RWPE2 (cell line): ENCODE data around the gene C13orf46.

ENCODE experiments used
- ATAC-seq: fragments of 200-7000 bp; cut with Tn5 transposase; 3 replicates; pipeline ENCODE4 v1.9.1; 2021; ENCODE audit warnings: low read depth
- DNase-seq: peaks from one replicate; pipeline ENCODE4 v3.0.0-alpha.2; 2020; ENCODE audit warnings: low spot score
- H3K27ac ChIP-seq: fragments of 450-650 bp; 2 replicates; pipeline ENCODE4 v1.5.1; 2017; ENCODE audit warnings: mild to moderate bottlenecking; ENCODE audit not compliant: poor library complexity, severe bottlenecking
- H3K27me3 ChIP-seq: fragments of 250-450 bp; sonication (Bioruptor Pico); 2 replicates; pipeline ENCODE4 v1.5.1; 2021; ENCODE audit warnings: mild to moderate bottlenecking, moderate library complexity; ENCODE audit not compliant: insufficient read depth, poor library complexity, severe bottlenecking
- H3K36me3 ChIP-seq: fragments of 250-450 bp; sonication (Bioruptor Pico); 2 replicates; pipeline ENCODE4 v1.5.1; 2020; ENCODE audit warnings: low read depth, mild to moderate bottlenecking, moderate library complexity
- H3K4me1 ChIP-seq: fragments of 250-450 bp; sonication (Bioruptor Pico); 2 replicates; pipeline ENCODE4 v1.5.1; 2021; ENCODE audit warnings: mild to moderate bottlenecking, moderate library complexity; ENCODE audit not compliant: insufficient read depth, poor library complexity, severe bottlenecking
- H3K4me3 ChIP-seq: fragments of 250-450 bp; sonication (Bioruptor Pico); 2 replicates; pipeline ENCODE4 v1.5.1; 2021; ENCODE audit warnings: mild to moderate bottlenecking, moderate library complexity; ENCODE audit not compliant: severe bottlenecking
- H3K9me3 ChIP-seq: fragments of 250-450 bp; sonication (Bioruptor Pico); 2 replicates; pipeline ENCODE4 v1.5.1; 2021; ENCODE audit warnings: mild to moderate bottlenecking, moderate library complexity; ENCODE audit not compliant: severe bottlenecking
- TF ChIP-seq, protein P1 (sequence below): fragments of 450-650 bp; IDR thresholded peaks from one replicate; pipeline ENCODE4 v1.5.1; 2017; ENCODE audit warnings: mild to moderate bottlenecking, moderate library complexity; ENCODE audit not compliant: poor library complexity, severe bottlenecking

C13orf46 gene

DNA sequence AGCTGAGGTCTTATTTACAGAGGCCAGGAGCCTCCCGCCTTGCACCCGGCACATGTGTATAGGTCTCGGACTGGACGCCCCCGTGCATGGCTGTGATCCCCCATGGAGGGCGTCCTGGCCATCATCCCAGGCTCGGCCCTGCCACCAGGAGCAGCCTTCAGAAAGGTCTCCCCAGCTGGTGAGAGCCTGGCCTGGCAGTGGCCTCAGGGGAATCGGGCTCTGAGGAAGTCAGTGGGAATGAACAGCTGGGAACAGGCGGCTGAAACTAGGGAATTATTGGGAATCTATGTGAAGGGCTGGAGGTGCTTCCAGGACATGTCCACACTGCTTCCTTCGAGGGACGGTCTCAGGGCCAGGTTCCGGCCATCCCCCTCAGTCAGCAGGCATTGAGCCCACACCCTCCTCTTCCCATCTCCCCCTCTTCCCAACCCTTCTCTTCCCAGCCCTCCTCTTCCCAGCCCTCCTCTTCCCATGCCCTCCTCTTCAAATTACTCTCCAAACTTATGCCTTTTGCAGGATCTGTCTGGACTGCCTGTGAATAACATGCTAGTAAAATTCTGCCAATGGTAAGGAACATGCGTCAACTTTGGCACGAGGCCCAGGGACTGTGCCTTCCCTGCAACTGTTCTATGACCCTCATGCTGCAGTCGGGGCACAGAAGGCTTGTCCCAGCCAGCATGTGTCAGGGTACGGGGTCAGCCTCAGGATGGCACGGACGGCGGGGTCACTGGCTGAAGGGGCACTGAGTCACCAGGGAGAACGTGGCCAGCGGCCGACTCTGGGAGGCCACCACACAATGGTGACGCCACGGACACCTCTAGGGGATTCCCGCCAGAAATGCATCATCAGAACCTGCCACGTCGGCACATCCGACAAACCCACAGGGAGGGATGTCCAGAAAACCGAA is 24.2 kb upstream of the C13orf46 start:
- H3K27ac ChIP-seq = no peak overlapping the region
- ATAC-seq = no peak

DNA sequence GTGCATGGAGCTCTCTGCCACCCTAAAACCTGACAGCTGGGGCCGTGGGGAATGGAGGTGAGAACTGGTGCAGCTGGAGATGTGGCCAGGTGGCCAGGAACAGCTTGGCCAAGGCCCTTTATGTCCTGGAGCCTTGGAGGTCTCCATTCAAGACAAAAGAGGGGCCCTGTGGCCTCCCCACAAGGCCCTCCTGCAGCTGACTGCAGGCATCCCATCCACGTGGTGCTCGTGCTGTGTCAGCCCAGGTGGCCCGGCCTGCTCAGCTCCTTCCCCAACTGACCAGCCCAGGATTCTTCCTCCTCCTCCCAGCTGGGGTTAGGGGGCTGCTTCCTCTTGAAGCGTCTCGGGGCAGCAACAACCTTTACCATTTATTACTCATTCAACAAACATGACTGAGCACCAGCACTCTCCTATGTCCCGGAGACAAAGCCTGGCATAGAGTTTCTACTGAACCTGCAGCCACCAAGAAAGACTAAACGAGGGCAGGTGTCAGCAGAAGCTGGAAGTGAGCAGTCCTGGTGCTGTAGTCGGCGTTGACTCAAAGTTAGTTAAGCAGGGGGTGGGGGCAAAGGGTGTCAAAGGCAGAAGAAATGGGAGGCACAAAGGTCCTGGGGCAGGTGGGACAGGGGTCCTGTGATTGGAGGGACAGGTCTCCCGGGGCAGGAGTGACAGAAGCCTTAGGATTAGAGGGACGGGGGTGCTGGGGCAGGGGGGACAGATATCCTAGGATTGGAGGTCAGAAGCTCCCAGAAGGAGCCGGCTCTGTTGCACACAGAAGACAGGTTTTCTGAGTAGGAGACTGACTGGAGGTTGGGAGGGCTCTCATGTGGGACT is 23.3 kb upstream of the C13orf46 start:
- no peaks in the 10 kb centered on the region for H3K27me3 ChIP-seq
- TF ChIP-seq, protein P1, sequence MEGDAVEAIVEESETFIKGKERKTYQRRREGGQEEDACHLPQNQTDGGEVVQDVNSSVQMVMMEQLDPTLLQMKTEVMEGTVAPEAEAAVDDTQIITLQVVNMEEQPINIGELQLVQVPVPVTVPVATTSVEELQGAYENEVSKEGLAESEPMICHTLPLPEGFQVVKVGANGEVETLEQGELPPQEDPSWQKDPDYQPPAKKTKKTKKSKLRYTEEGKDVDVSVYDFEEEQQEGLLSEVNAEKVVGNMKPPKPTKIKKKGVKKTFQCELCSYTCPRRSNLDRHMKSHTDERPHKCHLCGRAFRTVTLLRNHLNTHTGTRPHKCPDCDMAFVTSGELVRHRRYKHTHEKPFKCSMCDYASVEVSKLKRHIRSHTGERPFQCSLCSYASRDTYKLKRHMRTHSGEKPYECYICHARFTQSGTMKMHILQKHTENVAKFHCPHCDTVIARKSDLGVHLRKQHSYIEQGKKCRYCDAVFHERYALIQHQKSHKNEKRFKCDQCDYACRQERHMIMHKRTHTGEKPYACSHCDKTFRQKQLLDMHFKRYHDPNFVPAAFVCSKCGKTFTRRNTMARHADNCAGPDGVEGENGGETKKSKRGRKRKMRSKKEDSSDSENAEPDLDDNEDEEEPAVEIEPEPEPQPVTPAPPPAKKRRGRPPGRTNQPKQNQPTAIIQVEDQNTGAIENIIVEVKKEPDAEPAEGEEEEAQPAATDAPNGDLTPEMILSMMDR = no peak
- no peak overlapping the region for H3K4me3 ChIP-seq
- H3K27ac ChIP-seq = no peak overlapping the region
- DNase-seq = peak; percentile 21
- peaks cover 9% of the 10 kb centered on the region for H3K36me3 ChIP-seq
- H3K9me3 ChIP-seq = no peaks in the 10 kb centered on the region
- no peaks in the 10 kb centered on the region for H3K4me1 ChIP-seq
- no peak for ATAC-seq

More for the DNA sequence above, 24.2 kb upstream of the C13orf46 start:
- H3K4me3 ChIP-seq = no peak overlapping the region
- H3K36me3 ChIP-seq = peaks cover 6% of the 10 kb centered on the region; the same call in 1 of the 2 replicates
- DNase-seq = peak; percentile 52
- TF ChIP-seq, protein P1 = no peak
- no peaks in the 10 kb centered on the region for H3K4me1 ChIP-seq
- no peaks in the 10 kb centered on the region for H3K9me3 ChIP-seq
- H3K27me3 ChIP-seq = no peaks in the 10 kb centered on the region

DNA sequence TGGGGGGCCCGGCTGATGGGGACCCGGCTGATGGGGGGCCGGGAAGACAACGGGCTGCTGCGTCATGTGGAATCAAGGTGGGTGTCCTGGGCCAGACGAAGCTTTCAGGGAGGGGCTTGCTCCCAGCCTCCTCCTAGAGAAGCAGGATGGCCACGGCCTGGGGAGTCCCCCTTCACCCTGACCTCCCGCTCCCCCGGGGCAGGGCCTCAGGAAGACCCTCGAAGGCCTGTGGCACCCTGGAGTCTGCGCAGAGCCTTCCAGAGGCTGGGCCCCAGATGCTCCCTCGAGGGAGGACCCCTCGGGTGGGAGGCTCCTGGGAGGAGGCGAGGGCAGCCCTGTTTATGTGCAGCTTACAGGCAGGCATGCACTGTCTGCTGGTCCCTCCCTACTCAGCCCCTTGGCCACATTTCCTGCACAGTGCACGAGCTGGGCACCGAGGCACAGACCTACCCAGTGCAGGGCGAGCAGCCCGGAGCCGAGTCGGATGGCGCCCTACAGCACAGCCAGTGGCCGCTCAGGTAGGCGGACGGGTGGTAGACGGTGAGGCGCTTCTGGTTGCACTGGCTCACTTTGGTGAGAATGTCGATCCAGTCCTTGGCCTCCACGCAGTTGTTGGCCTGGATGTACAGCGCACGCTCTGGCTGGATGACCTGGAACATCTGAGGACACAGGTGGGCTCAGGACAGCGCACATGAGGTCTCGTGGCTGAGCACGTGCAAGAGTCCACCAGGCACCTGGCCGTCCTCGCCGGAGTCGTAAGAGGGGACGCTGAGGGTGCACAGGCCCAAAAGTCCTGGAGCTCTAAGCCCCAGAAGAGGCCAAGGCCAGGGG is 22.4 kb upstream of the C13orf46 start:
- Histone ChIP-seq H3K36me3 (peaks cover 17% of the 10 kb centered on the region), H3K27ac (no peak overlapping the region), H3K27me3 (no peaks in the 10 kb centered on the region), H3K4me1 (no peaks in the 10 kb centered on the region), H3K9me3 (no peaks in the 10 kb centered on the region), H3K4me3 (no peak overlapping the region)
- TF ChIP-seq, protein P1 = no peak
- ATAC-seq (peak; percentile 26; the same call in 2 of the 3 replicates), DNase-seq (peak; percentile 56)

DNA sequence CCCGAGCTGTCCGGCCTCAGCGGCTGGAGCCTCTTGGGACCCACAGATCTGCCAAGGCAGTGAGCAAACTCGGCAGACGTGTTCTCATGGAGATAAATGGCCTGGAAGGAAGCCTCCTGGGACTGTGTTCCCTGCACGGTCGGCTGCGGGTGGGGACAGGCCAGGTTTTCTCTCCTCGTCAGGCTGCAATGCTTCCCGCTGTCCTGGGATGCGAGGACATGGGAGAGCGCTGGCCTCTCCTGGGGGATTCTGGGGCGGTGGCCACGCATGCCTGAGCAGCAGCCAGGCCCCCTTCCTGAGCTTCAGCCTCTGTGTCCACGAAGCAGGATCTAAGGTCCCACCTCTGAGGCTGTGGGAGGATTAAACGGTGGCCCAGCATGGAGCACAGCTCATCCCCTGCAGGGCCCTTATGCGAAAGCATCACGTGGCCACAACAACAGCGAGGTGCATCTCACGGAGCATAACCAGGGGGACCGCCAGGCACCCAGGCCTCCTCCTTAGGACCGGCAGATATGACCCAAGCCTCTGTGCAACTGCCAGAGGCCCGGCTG is 21.2 kb upstream of the C13orf46 start:
- Histone ChIP-seq H3K4me1 (no peaks in the 10 kb centered on the region), H3K4me3 (no peak overlapping the region), H3K27me3 (no peaks in the 10 kb centered on the region), H3K27ac (no peak overlapping the region), H3K9me3 (no peaks in the 10 kb centered on the region), H3K36me3 (peaks cover 23% of the 10 kb centered on the region)
- peak; percentile 45 for DNase-seq
- TF ChIP-seq, protein P1 = no peak
- no peak for ATAC-seq
